HCEC 1CT (cell line): ENCODE measurements around the gene HDAC9.
A peak's percentile ranks its signal among the peaks of the same experiment; 100 is the strongest.

Experiments used
- DNase-seq: peaks from one replicate; pipeline ENCODE4 v3.0.0-alpha.2; 2017

HDAC9 gene

DNA sequence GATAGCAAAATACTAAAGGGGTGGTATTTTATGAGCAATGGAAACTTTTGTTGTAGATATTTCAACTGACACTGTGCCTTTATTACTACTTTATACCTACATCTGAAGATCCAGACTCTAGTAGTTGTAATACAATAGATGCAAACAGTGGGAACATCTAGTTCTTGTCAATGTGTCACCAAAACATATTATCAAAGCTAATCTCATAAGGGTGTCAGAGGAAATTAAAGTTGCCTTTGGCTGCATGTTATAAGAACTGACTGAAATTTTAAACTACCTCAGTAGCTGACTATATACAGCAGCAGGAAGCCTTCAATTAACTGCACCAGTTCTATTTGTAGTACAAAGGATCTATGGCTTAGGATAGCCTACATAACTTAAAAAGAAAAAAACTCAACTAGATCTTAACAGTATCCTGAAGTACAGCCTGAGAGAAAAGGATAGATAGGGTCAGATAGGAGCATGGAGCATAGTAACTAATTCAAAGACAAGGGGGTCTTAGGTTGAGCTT is 30.9 kb downstream of the HDAC9 start:
- DNase-seq: no peak

- no peak for DNase-seq
Measured at GRCh38 chr7:18529239-18529638, 33.7 kb downstream of the HDAC9 start.

DNA sequence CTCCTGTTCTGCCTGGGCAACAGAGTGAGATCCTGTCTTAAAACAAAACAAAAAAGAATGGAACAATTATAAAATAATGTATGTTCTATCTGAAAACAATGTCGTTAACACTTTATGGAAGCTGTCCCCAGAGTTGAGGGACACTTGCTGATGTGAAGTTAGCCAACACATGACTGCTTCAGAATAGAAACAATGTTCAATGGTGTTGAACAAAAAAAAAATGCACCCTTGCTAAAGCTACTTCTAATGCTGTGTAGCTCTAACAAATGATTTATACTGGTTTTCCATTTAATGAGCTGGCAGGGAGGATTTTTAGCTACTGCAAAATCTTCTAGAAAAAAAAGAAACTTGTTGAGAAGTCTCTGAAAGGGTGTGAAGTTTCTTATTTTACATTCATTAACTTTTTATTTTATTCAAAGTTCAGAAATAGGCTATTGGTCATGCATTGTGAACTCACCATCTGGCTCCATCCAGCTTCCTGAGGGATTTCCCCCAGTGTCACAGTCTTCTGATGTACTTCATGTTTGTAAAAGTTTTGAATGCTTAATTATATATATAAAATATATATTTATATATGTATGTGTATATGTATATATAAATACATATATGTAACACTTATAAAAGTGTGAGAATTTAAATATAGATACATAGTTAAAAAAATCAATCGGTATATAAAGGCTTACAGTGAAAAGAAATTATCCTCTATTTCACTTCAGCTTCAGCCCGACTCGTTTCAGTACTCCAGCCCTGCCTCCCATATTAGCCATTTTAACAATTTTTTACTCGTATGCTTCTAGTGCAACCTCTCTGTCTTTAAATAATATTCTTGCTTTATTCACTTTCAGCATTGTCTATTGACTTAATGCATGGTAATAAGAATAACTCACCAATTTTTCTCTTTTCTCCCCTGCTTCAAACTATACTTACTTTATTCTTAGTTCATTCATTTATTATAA is 35.0 kb downstream of the HDAC9 start:
- no peak for DNase-seq

GRCh38 chr7:18531539-18531938 is 36.0 kb downstream of the HDAC9 start:
- DNase-seq: no peak

DNA sequence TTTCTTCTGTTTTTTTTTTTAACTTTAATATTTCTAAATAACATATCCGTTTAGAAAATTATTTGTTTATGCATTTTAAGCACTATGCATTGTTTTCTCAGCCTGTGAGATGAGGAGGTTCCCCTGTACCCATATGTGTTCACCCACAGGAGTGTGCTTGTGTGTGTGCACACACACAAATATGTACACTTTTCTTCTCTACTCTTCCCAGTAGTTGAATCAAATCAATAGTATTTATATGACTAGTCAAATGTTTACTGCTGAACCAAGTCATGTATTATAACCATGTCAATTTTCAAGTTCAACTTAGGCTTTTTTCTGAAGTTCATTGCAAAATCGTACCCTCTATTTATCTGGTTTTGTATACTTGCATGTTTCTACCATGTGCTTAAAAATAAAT is 37.3 kb downstream of the HDAC9 start:
- no peak for DNase-seq

DNA sequence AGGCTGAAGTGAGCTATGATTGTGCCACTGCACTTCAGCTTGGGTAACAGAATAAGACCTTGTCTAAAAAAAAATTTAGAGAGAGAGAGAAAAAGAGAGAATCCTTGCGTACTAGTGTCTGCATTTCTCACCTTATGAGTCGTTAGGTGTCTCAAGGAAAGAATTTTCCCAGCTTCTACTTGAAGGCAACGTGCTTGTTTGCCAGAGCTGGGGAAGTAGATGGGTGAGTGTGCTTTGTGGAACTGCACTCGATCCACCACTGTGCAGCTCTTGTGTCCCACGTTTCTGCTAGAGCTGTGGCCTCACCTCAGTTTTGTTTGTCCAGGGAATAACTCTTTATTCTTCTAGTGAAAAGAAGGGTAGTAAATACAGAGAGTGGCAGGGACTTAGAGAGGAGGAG is 38.9 kb downstream of the HDAC9 start:
- no peak for DNase-seq

GRCh38 chr7:18535810-18536415 is 40.4 kb downstream of the HDAC9 start:
- DNase-seq: no peak

GRCh38 chr7:18536486-18536885 is 40.9 kb downstream of the HDAC9 start:
- DNase-seq: peak; percentile 40

DNA sequence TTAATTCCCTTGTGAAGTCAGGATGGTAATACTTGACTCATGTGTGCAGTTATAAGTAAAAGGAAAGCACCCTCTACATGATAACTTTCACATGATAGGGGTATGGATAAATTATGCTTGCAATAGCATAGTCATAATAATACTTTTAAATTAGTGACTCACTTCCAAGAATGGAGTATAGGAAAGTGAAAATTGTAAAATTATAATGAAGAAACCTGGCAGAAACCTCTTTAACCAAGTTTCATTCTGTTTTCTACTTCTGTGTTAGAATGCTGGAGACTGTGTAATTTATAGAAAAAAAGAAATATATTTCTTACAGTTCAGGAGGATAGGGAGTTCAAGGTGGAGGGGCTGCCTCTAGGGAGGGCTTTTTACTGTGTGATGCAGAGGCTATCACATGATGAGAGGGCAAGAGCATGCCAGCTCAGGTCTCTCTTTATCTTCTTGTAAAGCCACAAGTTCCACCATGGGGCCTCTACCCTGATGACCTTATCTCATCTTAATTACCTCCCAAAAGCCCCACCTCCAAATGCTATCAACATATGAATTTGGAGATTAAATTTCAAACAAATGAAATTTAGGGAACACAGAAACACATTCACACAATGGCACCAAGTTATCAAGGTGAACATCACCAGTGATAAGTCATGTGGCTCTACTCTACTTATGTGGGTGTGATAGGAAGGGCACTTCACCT is 43.2 kb downstream of the HDAC9 start:
- DNase-seq: no peak

DNA sequence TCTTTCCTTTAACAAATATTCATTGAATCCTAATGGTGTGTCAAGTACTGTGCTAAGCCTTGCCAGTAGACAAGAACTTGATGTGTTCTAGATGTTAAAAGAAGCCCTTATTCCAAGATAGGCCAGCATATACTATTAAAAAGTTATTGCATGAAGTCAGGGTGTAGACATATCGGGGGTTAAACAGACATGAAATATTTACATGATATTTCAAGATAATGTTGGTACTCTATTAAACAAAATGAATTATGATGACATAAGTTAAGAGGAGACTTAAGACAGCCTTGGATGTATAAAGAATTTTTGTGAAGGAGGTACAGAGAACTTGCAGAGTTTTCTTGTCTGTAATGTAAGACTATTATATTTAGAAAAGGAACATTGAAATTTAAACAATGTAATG is 44.8 kb downstream of the HDAC9 start:
- no peak for DNase-seq

DNA sequence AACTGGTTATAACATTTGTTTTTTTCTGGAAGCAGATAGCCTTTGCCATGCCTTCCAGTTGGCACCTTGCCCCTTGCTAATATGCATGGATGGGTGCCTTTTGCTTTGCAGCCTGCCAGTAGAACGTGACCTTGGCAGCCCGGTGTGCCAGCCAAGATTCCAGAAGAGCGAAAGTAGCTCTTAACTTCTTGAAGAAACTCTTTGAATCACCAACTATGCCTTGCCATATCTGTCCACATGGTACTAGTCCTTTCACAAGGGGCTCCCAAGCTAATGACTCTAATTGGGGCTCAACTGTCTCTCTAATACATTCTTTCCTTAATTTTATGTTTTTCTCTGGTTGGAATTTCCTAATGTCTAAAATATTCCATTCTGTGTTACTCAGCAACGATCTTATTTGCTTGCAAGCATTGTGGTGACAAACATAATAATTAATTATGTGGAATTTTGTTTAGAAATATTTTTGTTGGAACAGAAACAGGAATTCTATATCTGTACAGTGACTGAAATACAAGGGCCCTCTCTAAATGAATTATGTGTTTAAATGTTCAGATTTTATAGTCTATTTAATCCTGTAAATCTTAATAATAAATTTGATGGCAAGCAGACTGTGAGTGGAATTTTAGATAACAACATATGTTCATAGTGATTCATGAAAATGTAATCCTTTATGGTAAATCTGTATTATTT is 45.8 kb downstream of the HDAC9 start:
- peak; percentile 64 for DNase-seq

- DNase-seq: no peak
Measured at GRCh38 chr7:18541871-18542212, 46.3 kb downstream of the HDAC9 start.

DNA sequence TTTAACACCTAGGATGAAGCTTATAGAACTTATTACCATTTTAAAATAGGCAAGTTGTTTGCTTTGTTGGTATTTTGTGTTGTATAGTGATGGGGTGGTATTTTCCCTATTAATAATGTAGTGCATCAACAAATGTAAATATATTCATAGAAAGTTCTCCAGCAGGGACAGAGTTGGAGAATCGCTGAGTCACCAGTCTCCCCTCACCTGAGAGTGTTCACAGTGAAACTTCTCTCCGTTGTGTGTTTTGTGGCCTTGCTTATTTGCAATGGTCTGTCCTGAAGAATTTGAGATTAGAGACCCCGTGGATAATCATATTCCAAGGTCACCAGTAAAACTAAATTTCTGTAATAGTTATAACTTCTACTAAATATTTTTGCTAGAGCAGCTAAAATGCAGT is 51.0 kb downstream of the HDAC9 start:
- DNase-seq: no peak

DNA sequence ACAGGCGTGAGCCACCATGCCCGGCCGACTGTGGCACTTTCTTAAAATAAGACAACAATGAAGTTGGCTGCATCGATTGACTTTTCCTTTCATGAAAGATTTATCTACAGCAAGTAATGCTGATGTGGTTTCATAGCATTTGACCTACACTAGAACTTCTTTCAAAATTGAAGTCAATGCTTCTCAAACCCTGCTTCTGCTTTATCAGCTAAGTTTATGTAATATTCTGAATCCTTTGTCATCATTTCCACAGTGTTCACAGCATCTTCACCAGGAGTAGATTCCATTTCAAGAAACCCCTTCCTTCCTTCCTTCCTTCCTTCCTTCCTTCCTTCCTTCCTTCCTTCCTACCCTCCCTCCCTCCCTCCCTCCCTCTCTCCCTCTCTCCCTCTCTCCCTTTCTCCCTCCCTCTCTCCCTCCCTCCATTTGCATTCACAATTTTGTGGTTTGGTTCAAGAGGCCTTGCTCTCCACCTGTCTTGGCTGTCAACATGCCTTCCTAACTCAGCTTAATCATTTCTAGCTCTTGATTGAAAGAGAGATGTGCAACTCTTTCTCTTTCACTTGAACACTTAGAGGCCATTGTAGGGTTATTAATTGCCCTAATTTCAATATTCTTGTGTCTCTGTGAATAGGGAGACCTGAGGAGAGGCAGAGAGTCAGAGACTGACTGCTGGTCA is 52.1 kb downstream of the HDAC9 start:
- DNase-seq: no peak

DNA sequence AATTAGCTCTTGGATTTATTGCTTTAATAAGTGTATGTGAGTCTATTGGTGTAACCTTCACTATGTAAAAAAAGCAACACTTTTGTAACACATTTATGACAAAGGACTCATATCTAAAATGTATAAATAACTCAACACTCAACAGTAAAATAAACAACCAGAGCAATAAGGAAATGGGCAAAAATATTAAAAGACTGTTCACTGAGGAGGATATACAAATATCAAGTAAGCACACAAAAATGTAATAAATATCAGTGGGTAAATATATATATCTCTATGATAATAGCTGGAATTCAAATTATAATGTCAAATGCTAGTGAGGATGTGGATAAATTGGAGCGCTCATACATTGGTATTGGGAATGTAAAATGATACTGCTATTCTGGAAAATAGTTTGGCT is 53.0 kb downstream of the HDAC9 start:
- no peak for DNase-seq

DNA sequence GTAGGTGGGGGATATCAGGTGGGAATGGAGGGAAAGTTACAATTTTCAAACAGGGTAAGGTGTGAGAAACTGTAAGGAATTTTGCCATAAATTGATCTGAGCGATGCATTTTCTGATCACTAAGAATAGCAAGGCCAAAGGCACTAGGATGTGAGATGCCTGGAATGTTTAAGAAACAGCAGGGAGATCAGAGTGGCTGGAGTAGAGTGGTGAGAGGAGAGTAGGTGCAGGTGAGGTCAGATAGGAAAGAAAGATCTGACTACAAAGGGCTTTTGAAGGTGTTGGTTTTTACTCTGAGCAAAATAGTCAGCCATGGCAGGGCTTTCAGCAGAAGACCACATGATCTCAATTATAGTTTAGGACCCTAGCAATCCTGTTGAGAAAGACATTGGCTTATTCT is 55.0 kb downstream of the HDAC9 start:
- no peak for DNase-seq

GRCh38 chr7:18552316-18552916 is 56.9 kb downstream of the HDAC9 start:
- DNase-seq: no peak

GRCh38 chr7:18552943-18553604 is 57.5 kb downstream of the HDAC9 start:
- no peak for DNase-seq

DNA sequence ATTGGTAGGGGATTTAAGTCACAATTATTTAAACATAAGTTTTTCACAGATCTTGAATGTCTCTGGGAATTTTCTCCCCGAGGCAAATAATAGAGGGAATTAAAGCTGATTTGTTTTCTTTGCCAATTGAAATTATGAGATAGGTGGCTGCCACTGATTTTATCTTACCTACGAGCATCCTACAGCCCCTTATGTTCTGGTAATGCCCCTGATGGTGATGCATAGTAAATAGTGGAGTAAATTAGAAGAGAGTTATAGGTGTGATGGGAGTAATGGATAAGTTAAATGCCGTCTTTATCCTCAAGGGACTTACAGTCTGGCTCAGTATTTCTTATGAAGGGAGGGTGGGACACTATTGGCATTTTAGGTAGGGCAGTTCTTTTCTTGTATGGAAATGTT is 58.1 kb downstream of the HDAC9 start:
- DNase-seq: no peak

DNA sequence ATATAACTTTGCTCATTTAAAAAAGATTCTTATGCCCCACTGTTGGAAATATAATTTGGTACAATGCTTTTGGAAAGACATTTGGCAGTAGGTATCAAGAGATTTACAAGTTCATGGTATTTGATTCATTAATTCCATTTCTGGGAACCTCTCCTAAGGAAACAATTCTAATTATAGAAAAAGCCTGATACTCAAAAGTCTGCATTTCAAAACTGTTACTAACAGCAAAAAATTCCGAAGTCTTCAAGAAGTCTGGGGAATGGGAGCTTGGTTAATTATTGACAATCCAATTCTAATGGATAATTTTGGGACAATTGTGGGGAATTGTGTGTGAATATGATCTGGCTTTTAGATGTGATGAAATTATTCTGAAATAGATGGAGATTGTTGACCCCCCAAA is 59.6 kb downstream of the HDAC9 start:
- DNase-seq: no peak

- DNase-seq: no peak
Measured at GRCh38 chr7:18555968-18556367, 60.4 kb downstream of the HDAC9 start.

DNA sequence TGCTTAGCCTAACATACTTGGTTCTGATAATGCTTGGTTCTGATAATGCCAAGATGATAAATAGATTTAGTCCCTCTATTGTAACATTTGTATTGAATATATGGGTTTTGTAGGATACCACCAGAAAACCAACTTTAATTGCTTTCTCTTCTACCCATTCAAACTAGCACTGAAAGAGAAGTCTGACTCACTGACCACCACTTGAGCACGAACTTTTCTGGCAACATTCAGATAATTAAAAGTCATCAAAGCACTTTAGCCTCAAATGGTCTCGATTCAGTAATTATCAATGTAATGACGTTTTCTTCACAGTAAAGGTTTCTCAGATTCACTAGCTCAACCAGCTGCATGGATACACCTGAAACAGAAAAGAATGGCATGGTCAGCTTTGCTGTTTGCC is 63.0 kb downstream of the HDAC9 start:
- DNase-seq: peak; percentile 35
